NCI-H1105 treated with DMSO at 0.1 percent for 48 hours (cell line): ENCODE measurements around the gene PPP2R5C.

Source experiments
- DNase-seq: peaks from one replicate; lab custom pipeline; 2025; lab: John Stamatoyannopoulos, UW

The PPP2R5C gene

GRCh38 chr14:101917413-101918017 is 156.0 kb downstream of the PPP2R5C start:
- no peak for DNase-seq

- no peak for DNase-seq
Measured at GRCh38 chr14:101918065-101918989, 156.8 kb downstream of the PPP2R5C start.

- no peak for DNase-seq
Measured at GRCh38 chr14:101920271-101920670, 158.8 kb downstream of the PPP2R5C start.

- DNase-seq: no peak
Measured at GRCh38 chr14:101922866-101923265, 161.4 kb downstream of the PPP2R5C start.

- no peak for DNase-seq
Measured at GRCh38 chr14:101925152-101925551, 163.6 kb downstream of the PPP2R5C start.

GRCh38 chr14:101926085-101926484 is 164.6 kb downstream of the PPP2R5C start:
- no peak for DNase-seq

GRCh38 chr14:101926620-101927019 is 165.1 kb downstream of the PPP2R5C start:
- no peak for DNase-seq

GRCh38 chr14:101927859-101928258 is 166.3 kb downstream of the PPP2R5C start:
- no peak for DNase-seq

- no peak for DNase-seq
Measured at GRCh38 chr14:101928415-101928841, 166.9 kb downstream of the PPP2R5C start.

- DNase-seq: no peak
Measured at GRCh38 chr14:101929096-101929495, 167.6 kb downstream of the PPP2R5C start.

GRCh38 chr14:101929946-101930345 is 168.4 kb downstream of the PPP2R5C start:
- no peak for DNase-seq

GRCh38 chr14:101932673-101933072 is 171.2 kb downstream of the PPP2R5C start:
- no peak for DNase-seq

- no peak for DNase-seq
Measured at GRCh38 chr14:101933209-101933608, 171.7 kb downstream of the PPP2R5C start.

- DNase-seq: no peak
Measured at GRCh38 chr14:101934601-101935150, 173.2 kb downstream of the PPP2R5C start.

- no peak for DNase-seq
Measured at GRCh38 chr14:101937926-101938767, 176.6 kb downstream of the PPP2R5C start.

GRCh38 chr14:101939646-101940170 is 178.2 kb downstream of the PPP2R5C start:
- DNase-seq: no peak

GRCh38 chr14:101944451-101944850 is 182.9 kb downstream of the PPP2R5C start:
- no peak for DNase-seq

- no peak for DNase-seq
Measured at GRCh38 chr14:101945171-101945570, 183.7 kb downstream of the PPP2R5C start.

GRCh38 chr14:101947577-101947903 is 186.0 kb downstream of the PPP2R5C start:
- DNase-seq: peak; percentile 12

GRCh38 chr14:101947904-101948665 is 186.6 kb downstream of the PPP2R5C start:
- DNase-seq: peak; percentile 99

- DNase-seq: no peak
Measured at GRCh38 chr14:101948666-101949216, 187.2 kb downstream of the PPP2R5C start.
